ENCODE measurements around the gene FKBP11.

The FKBP11 gene

DNA sequence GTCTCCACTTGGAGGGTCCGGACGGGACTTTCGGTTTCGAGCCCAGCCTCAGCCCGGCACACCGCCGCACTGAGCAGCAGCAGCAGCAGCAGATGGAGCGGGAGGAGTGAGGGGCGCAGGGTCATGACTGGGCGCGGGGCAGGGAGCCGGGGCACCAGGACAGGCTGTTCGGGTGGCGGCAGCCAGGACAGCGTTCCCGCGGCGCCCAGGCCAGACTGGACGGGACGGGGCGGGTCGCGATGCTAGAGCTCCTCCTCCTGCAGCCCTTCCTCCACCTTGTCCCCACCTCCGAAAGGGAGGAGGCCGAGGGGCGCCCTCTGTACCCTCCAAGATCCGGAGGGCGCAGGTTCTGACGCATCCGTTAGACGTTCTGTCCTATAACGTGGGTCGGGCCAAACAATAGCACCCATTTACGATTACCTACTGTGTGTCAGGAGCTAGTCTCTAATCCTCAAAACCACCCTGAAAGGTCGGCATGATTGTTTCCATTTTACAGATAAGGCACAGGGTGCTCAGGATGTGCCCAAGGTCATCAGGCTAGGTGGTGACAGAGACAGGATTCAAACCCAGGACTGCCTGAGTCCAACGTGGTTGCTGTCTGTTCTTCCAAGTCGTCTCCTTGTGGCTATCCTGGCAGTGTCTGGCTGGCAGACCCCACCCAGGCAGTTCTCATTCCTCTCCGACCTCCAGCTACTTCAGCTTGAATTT, at the start of gene FKBP11:
Gene FKBP11, minus strand, starts transcription at position 189 of the 708 bp plus-strand sequence. Its CDS starts 64 bp downstream, at position 125.
- Mint-ChIP-seq H3K27me3 (ENCODE audit: low read depth, poor library complexity) (peaks cover 6% of the 10 kb centered on the region), H3K4me3 (peak within 1 kb of the TSS; percentile 82), H3K9me3 (no peaks in the 10 kb centered on the region), H3K36me3 (ENCODE audit: low read depth) (peaks cover 65% of the 10 kb centered on the region), H3K27ac (no peak within 1 kb of the TSS), H3K4me1 (peaks cover 11% of the 10 kb centered on the region)
- no peak for TF ChIP-seq CTCF (IDR thresholded peaks at IDR 0.05)
- peak; percentile 59 for DNase-seq

DNA sequence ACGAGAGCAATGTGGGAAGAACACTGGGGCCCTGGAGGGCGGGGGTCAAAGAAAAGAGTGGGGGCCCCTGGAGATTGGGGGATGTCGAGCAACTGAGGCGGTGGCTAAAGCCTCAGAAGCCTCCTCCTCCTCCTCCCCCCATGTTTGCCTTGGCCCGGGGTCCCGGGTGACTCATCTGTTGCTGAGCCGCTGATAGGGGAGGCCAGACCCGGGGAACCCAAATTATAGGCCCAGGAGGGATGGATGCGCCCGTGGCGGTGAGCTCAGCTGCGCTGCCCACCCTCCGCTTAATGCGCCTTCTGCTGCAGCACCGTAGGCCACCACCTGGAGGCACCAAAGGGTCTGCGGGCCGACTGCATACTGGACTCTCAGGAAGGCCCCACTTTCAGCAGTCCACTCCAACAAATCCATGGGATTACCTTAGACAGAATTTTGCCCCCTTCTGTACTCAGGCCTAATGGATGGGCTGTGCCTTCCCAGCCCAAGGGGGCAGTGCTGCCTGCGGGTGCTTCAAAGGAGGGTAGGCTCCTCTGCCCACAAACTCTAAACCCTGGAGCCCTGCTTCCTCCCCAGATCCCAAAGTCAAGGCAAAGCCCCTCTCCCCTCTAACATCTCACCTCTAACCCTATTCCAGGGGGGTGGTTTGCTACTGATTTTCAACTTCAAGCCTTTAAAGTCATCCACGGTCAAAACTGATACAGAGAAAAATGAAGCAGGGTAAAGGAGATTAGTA, 48.8 kb upstream of the FKBP11 start:
- Mint-ChIP-seq H3K4me3 (no peak overlapping the region), H3K36me3 (ENCODE audit: low read depth) (no peaks in the 10 kb centered on the region), H3K27me3 (ENCODE audit: low read depth, poor library complexity) (peaks cover 99% of the 10 kb centered on the region), H3K9me3 (peaks cover 7% of the 10 kb centered on the region), H3K27ac (no peak overlapping the region), H3K4me1 (peaks cover 40% of the 10 kb centered on the region)
- DNase-seq: peak; percentile 80
- TF ChIP-seq CTCF (IDR thresholded peaks at IDR 0.05): peak; percentile 65

GRCh38 chr12:48973531-48973930, 48.2 kb upstream of the FKBP11 start:
- H3K27me3 Mint-ChIP-seq (ENCODE audit: low read depth, poor library complexity): peaks cover 99% of the 10 kb centered on the region
- no peak for DNase-seq
- no peaks in the 10 kb centered on the region for H3K36me3 Mint-ChIP-seq (ENCODE audit: low read depth)
- no peak overlapping the region for H3K27ac Mint-ChIP-seq
- H3K4me1 Mint-ChIP-seq: peaks cover 41% of the 10 kb centered on the region
- no peak overlapping the region for H3K4me3 Mint-ChIP-seq
- peaks cover 7% of the 10 kb centered on the region for H3K9me3 Mint-ChIP-seq
- no peak for TF ChIP-seq CTCF (IDR thresholded peaks at IDR 0.05)

GRCh38 chr12:48972952-48973483, 47.7 kb upstream of the FKBP11 start:
- DNase-seq: no peak
- peaks cover 7% of the 10 kb centered on the region for H3K9me3 Mint-ChIP-seq
- peaks cover 99% of the 10 kb centered on the region for H3K27me3 Mint-ChIP-seq (ENCODE audit: low read depth, poor library complexity)
- H3K4me3 Mint-ChIP-seq: no peak overlapping the region
- no peaks in the 10 kb centered on the region for H3K36me3 Mint-ChIP-seq (ENCODE audit: low read depth)
- H3K27ac Mint-ChIP-seq: no peak overlapping the region
- H3K4me1 Mint-ChIP-seq: peaks cover 46% of the 10 kb centered on the region
- no peak for TF ChIP-seq CTCF (IDR thresholded peaks at IDR 0.05)

DNA sequence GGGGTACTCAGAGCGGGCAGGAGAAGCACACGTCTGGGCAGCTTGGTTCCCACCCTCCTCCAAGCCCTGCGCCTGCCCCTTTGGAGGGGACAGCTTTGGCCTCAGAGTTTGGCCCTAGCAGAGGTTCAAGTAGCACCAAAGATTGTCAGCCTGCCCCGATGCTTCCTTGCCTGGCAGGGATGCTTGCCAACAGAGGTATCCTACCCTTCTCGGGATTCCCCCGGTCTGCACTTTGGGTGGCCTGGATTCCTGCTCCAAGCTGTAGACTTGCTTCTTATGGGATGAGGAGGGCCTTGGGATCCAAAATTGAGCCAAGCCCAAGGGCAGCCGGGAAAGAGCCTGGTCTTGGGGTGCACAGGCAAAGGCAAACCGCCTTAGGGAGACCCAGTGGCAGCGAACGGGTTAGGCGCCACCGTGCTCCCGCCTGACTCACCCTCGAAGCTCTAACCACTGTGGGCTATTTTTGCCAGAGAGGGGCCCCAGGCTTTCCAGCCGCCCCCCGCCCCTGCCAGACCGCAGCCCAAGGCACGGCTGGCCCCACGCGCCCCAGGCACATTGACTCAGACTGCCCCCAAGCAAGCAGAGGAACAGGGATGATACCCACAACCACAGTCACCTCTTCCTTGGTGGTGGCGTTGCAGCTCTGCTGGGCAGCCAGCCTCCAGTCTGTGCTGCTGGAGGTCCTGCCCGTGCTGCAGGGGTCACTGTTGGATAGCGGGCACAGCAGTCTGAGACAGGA, 47.1 kb upstream of the FKBP11 start:
- Mint-ChIP-seq H3K27me3 (ENCODE audit: low read depth, poor library complexity) (peaks cover 93% of the 10 kb centered on the region), H3K36me3 (ENCODE audit: low read depth) (no peaks in the 10 kb centered on the region), H3K9me3 (peaks cover 2% of the 10 kb centered on the region), H3K4me1 (peaks cover 46% of the 10 kb centered on the region), H3K27ac (no peak overlapping the region), H3K4me3 (peak overlapping the region; percentile 86)
- no peak for DNase-seq
- TF ChIP-seq CTCF (IDR thresholded peaks at IDR 0.05): no peak

Data from nephron progenitor cell (in vitro differentiated cells).